ENCODE results near the gene GULP1.
"Not testable (repeated sequence)": the region's sequence is repeated elsewhere in the genome, so short reads cannot be mapped to it uniquely, and the experiment has no call there.

The GULP1 gene

DNA sequence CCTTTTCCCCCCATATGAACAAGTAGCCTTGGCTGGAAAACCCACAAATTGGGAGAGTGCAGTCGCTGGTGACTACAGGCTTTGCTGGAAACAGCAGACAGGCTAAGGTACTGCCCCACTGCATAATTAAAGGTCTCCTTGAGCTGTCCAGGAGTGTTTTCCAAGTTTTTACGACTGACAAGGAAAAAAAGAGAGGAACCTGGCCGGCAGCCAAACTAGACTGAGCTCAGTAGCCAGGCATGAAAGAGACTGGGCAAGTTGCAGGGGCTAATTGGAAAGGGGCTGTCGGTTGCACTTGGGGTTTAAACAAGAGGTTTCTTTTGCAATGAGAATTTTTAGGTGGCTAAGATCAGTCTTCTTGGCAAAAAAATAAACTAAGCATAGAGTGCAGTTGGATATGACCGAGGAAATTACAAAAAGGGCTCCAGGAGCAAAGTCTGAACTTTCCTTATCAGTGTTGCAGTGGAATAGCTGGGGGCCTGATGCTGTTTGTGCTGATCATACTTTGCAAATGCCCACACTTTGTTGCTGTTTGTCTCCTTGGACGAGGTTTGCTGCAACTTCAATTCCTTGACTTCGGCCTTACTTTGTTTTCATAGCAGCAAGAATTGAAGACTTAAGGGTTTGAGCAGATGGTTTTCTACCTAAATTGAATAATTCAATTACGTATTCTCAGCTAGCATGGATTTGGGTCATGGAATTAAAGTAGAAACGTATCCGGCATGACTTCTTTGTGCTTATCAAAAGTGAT is 2.1 kb downstream of the GULP1 start:
- no peak for DNase-seq

DNA sequence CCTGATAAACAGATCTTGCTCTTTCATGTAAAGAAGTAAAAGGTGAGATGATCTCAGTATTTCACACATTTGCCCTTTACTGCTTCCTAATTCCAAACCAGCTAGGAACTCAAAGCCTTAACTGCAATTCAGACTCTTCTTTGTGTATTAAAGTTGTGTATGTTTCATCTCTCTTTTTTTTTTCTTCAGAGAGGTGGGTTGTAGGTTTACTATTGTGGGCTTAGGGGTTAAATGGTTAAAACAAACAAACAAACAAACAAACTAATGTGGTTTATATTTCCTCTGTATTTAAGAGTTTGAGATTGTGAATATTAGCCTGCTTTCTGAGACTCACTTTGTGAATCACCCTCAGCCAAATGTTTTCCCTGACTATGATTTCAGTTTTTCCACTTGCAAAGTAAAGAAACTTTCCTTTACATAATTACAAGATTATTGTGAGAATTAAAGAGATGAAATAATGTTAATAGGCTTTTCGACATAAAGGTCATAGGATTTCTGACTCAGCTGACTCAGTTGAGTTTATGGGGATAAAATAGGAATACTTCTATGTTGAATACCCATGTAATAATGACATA is 2.8 kb downstream of the GULP1 start:
- no peak for DNase-seq

- no peak for DNase-seq
These were observed 3.5 kb downstream of the GULP1 start for GRCh38 chr2:188295067-188295685.

GRCh38 chr2:188297978-188298377 is 6.3 kb downstream of the GULP1 start:
- no peak for DNase-seq

- DNase-seq: not testable (repeated sequence)
These were observed 7.3 kb downstream of the GULP1 start for GRCh38 chr2:188298937-188299371.

DNA sequence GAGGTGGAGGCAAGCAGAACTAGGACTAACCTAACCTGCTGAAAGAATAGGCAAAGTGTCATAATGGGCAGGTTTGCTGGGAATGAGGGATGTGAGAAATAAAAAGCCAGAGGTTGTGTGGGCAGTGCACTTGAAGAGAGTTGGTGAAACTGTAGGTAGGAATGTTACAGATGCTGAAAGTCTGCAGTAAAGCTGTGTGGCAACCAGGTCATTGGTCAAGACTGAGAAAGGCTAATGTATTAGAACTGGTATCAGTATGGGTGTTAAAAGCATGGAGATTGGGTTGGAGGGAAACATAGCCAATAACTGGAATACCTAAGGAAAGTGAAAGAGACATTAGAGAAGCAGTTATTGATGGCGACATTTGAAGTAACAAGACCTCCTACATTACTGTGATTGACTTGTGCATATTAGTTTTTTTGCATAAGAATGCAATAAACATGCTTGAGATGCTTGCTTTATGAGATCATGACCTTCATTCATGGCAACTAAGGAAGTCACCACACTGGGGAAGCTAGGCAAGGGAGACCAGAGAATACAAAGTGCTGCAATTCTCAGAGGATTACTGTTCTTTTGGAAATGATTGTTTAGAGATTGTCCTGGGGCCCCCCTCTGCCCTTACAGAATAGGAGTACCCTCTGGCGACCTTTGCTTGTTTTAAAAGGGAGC is 11.8 kb downstream of the GULP1 start:
- DNase-seq: no peak

- no peak for DNase-seq
These were observed 13.6 kb downstream of the GULP1 start for GRCh38 chr2:188305271-188305670.

- DNase-seq: no peak
These were observed 14.6 kb downstream of the GULP1 start for GRCh38 chr2:188306271-188306670.

DNA sequence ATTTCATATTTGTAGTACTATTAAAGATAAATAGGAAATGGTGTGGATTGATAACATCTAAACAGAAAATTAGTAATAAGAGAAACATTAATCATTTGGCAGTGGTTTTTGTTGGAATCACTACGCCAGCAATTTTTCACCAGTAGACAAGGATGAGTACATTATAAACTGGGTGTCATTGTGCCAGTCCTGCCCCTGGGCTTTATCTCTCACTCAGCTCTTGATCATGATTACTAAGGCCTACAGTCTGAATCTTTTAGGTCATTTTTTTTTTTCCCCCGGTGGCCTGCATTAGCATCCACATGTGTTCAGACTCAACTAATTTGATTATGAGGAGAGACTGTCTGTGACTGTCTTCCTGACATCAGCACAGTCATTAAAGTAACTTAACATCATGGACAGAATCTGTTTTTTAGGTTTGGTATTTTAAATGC is 16.2 kb downstream of the GULP1 start:
- no peak for DNase-seq

- no peak for DNase-seq
These were observed 16.8 kb downstream of the GULP1 start for GRCh38 chr2:188308483-188308882.

GRCh38 chr2:188309364-188309763 is 17.7 kb downstream of the GULP1 start:
- no peak for DNase-seq

GRCh38 chr2:188314314-188315054 is 22.8 kb downstream of the GULP1 start:
- no peak for DNase-seq

DNA sequence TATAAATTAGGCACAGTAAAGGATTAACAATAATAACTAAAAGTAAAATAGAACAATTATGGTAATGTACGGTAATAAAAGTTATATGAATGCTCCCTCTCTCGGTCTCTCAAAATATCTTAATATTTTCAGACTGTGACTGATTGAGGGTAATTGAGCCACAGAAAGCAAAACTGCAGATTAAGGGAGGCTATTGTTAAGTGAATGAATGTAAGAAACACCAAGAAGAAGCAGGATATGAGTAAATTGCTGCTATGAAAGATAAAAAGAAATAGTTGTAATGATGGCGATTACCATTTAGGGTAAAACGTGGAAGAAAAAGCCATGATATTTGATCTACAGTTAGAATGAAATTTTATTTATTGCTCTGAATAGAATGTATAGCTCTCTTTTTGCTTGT is 24.1 kb downstream of the GULP1 start:
- DNase-seq: no peak

GRCh38 chr2:188316342-188316741 is 24.7 kb downstream of the GULP1 start:
- no peak for DNase-seq

GRCh38 chr2:188316791-188317423 is 25.2 kb downstream of the GULP1 start:
- no peak for DNase-seq

DNA sequence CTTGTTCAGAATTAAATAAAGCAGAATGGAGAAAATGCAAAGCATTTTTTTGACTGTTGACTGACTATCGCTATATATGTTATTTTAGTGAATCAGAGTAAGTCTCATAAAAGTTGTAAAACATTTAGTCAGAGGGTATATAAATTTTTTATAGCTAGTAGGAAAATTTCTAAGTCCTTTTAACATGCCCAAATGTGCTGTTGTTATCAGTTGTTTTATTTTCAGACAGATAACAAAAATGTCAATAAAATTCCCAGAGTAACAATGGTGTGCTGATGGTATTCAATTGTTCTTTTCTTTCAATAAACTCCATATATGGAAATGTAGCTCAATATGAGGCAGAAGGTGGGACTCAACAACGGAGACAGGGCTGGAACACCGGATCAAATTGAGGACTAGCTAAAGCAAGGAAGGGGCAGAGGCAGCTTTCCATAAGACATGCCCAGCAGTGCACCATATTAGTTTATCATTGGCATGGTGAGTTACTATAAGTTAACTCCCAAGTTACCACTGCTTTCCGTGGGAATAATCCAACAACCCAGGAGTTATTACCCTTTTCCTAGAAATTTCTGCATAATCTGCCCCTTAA is 26.6 kb downstream of the GULP1 start:
- no peak for DNase-seq

GRCh38 chr2:188319838-188320237 is 28.2 kb downstream of the GULP1 start:
- no peak for DNase-seq

DNA sequence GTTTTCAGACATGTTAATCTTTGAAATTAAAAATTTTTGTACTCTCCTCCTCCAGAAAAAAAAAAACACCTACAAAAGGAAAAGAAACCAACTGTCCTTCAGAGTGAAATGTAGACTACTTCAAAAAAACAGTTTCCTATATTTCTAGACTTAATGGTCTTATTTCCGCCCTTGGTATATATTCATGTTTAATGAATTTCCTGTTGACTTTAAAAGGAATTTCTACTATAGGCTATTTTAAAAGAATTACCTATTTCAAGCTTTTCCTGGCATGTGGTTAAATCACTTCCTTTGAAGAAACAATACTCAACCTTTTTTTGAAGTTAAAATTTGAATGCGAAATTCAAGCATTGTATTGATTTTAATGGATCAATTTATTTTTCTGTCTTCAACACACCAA is 29.2 kb downstream of the GULP1 start:
- no peak for DNase-seq

- DNase-seq: no peak
These were observed 31.2 kb downstream of the GULP1 start for GRCh38 chr2:188322569-188323551.

- no peak for DNase-seq
These were observed 32.4 kb downstream of the GULP1 start for GRCh38 chr2:188324067-188324466.

DNA sequence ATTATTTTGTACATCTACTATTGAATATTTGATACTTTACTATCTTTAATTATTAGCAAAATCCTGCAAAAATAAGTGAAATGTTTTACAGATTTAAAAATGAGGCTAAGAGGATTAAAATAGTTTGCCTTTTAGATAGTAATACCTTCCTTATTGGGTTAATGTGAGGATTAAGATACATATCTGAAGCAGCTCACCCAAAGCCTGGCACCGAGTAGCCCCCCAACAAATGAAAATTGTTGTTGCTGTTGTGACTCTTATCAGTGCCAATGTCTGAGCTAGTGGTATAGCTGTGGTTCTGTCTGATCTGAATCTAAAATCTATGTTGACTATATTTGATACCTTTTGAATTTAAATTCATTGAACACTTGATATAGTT is 34.6 kb downstream of the GULP1 start:
- no peak for DNase-seq
